AG08396 (cell line): ENCODE results near the gene PIP5K1B.

ENCODE experiments used
- DNase-seq: peaks from one replicate; pipeline ENCODE4 v3.0.0; 2012; ENCODE audit warnings: low spot score, mixed read lengths

Gene PIP5K1B

GRCh38 chr9:68861436-68861835 lies 156.4 kb downstream of the PIP5K1B start:
- no peak for DNase-seq

- DNase-seq, result no peak
These were observed 162.0 kb downstream of the PIP5K1B start for GRCh38 chr9:68867066-68867465.

DNA sequence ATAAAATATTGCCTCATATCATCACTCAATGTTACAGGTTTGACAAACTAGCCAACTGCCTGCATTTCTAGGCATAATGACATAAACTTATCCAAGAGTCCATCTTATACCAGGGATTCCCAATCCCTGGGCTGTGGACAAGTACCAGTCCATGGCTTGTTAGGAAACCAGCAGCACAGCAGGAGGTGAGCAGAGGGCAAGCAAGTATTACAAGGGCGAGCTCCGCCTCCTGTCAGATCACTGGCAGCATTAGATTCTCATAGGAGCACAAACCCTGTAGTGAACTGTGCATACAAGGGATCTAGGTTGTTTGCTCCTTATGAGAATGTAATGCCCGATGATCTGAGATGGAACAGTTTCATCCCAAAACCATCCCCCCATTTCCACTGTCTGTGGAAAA lies 164.0 kb downstream of the PIP5K1B start:
- DNase-seq, result no peak

DNA sequence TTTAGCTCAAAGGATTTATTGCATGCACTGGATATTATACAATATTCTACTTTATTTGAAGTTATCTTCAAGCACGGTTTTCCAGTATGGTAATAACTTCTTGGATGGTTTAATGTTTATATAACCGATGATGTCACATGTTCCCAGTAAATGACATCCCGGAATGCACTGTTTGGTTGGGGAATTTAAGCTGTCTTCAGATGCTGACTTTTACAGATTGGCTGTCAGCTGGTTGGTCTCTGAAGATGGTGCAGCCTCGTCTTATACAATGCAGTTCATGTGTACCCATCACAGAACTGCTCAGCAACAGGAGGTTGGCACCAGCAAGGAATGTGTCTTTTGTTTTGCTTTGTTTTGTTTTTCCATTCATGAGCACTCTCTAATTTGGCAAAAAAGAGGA lies 165.0 kb downstream of the PIP5K1B start:
- DNase-seq, result no peak

DNA sequence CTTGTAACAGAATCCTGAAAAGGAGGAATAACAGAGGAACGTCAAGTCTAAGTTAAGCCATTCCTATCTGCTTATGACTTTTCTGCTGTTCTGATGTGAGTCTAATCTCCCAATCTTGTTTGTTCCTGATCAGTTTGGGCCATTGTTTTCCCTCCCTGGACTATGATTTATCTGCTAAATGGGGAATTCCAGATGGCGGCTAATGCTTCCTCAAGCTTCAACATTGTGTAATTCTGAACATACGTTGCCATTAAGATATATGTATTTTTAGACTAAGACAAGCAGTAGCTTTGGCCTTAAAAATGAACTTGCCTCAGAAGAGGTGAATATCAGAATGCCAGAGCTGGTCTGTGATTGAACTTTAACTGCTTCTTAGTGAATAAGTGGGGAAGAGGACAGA lies 166.2 kb downstream of the PIP5K1B start:
- DNase-seq, result no peak

DNA sequence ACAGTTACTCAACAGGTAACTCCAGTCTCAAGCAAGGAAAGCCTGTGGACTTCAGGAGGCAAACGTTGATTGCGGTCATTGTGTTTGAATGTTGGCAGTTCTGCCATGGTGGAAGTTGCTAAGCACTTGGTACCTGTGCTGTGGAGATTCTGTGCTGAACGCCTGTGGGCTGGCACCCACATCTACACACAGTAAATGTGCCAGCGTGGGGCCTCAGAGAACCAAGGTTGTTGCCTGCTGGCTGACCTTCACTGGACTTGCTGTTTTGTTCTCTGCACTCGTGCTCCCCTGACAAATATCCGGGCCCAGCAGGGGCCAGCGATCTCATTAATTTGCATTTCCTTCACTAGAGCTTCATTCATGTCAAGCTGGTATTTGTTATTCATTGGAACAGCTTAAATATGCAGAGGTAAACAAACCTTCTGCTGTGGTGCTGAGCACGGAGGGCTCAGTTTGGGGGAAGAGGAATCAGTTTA lies 167.0 kb downstream of the PIP5K1B start:
- DNase-seq, result no peak

DNA sequence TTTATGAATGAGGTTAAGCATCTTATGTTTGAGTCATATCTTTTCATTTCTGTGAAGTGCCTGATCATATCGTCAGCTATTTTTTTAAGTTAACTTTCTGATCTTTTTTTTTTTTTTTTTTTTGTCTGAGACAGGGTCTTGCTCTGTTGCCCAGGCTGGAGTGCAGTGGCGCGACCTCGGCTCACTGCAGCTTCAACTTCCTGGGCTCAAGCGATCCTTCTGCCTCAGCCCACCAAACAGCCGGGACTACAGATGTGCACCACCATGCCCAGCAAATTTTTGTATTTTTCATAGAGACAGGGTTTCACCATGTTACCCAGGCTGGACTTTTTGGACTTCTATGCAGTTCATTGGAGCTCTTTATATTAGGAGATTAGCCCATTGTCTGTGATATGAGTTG lies 168.1 kb downstream of the PIP5K1B start:
- DNase-seq, result no peak

DNA sequence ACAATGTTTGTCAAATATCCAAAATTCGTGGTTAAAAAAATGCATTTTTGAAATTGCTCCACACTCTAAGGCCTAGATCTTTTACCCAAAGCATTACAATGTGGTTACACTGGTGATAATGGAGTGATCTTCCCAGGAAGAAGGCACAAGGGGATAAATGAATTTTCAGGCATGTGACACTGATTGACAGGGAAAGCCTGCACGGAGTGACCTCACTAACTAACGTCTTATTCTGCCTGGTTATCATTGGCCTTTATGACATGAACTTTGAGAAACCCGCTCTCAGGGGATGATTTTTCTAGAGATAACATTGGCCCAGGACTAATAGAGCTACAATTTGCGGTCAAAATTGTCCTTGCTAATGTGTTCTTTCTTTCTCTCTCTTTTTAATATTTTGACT lies 171.2 kb downstream of the PIP5K1B start:
- no peak for DNase-seq

- no peak for DNase-seq
These were observed 171.6 kb downstream of the PIP5K1B start for GRCh38 chr9:68876681-68877080.

GRCh38 chr9:68877219-68877618 lies 172.2 kb downstream of the PIP5K1B start:
- DNase-seq, result no peak

DNA sequence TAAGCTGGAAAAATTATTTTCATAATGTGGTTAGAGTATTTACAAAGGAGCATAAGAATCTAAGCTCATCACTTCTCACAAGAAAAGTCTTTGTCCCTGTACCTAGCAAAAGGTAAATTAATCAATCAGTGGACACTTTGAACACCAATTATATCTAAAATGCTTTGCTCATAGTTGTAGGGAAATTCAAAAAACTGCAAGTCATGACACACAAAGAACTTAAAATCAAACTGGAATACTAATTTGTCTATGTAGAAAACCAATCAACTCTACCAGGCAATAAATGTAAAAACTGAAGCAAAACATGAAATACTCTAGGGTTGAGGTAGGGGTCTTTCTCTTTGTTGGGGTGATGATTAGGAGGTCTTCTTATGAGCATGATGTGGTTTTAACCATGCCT lies 173.4 kb downstream of the PIP5K1B start:
- no peak for DNase-seq

GRCh38 chr9:68883224-68883623 lies 178.2 kb downstream of the PIP5K1B start:
- DNase-seq, result no peak

GRCh38 chr9:68887232-68887631 lies 182.2 kb downstream of the PIP5K1B start:
- no peak for DNase-seq

DNA sequence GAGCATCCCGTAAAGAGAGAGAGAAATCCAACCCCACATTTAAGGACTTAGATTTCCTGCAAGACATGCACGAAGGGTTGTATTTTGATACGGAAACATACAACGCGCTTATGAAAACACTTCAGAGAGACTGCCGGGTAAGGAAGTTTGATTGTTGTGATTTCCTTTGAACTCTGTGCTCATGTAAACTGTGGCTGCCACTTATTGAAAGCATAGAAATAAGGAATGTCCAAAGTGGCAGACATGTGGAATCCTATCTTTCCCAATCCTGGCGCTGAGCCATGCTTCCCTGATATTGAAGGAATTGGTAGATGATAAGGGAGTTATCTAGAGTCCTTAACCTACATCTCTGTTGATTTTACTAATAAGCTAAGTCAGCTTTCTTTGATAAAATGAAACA lies 189.5 kb downstream of the PIP5K1B start:
- DNase-seq, result no peak

DNA sequence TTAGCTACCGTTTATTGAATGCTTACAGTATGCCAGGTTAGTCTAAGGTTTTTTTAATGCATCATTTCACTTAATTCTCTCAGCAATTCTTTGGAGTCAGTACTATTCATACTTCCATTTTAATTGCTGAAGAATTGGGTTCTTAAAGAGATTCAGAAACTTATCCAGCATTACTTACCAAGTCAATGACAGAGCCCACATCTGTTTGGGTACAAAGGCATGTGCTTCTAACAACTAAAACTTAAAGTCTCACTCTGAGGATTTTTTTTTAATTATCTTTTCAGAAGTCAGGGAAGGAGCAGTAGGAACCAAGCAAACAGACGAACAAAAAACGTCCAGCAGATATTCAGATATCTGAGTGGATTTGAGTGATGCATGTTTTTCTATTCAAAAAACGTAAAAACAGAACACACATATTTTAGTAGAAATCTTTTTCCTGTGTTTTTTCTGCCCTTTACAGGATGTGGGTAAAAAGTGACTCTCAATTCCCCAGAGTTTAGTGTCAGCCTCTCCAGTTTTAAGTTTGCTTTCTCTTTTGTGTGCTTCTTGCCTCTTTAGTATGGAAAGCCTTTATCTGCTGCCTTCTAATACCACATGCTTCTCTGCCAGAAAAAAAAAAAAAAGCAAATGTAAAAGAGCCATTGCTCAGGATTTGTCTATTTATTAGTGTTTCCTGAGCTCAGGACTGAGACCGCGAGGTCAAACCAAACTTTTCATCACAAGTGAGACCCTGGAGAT lies 190.9 kb downstream of the PIP5K1B start:
- no peak for DNase-seq

GRCh38 chr9:68896486-68896885 lies 191.4 kb downstream of the PIP5K1B start:
- DNase-seq, result no peak

DNA sequence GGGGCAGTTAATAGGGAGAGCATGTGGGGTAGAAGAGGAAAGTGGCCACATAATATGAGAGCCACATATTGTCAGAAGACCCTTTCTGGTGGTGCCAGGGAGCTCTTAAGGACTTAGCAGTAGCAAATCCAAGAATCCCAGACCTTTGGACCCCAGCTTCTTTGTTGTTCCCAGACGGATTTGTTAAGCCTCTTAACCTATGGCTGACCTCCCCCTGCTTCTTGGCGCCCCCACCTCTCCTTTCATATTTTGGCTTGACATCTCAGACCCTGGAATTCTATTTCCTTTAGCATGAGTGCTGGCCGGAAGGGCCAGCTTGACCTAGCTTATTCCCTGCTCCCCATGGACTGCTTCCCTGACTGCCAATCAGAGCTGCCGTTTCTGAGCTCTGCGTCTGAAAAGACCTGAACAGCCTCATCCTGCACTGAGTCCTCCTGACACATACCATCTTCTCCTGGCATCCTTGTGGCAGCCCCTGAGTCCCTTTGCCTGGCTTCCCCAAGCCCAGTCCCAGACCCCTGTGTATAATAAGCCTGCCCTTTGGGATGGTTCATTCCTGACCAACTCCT lies 192.6 kb downstream of the PIP5K1B start:
- no peak for DNase-seq

GRCh38 chr9:68898781-68899439 lies 193.9 kb downstream of the PIP5K1B start:
- no peak for DNase-seq

GRCh38 chr9:68904454-68904853 lies 199.4 kb downstream of the PIP5K1B start:
- DNase-seq, result no peak

- no peak for DNase-seq
These were observed 200.1 kb downstream of the PIP5K1B start for GRCh38 chr9:68905129-68905528.

DNA sequence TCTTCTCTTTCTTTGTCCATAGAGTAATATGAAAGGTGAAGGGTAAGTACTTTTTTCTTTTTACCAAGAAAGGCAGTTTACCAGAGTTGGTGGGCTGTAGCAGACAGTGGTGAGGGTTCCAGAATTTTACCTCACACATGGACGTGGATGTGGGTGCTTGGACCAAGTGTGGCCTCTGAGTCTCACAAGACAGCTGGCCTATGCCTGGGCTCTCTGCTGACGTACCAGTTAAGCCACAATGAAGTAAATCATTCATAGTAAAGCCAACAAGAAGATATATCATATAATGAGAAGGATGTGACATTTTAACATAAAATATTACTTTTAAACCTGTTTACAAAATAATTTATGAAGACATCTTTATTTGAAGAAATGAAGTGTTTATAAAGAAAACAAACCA lies 202.9 kb downstream of the PIP5K1B start:
- no peak for DNase-seq

GRCh38 chr9:68912561-68912960 lies 207.5 kb downstream of the PIP5K1B start:
- DNase-seq, result no peak

DNA sequence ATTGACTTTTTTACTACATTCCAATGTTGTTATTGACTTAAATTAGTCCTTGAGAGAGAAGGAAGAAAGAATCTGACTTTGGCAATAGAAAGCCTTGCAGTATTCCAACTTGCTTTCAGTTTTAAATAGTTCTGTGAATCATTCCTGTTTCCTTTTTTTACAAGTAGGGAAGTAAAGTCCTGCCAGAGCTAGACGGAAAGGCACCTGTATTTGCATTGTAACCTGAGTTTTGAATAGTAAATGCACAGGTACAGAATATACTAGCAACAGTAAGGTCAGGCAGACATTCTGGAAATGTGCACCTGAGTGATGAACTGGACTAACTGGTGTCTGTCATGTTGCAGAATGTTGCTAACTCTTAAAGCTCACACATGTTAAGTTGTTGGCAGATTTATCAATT lies 208.0 kb downstream of the PIP5K1B start:
- DNase-seq, result no peak
